Daoy (cell line): ENCODE results near the gene ZNF618. TPM values are rescaled to one million over a fixed set of nuclear protein-coding genes. Genes with fewer than 3 reads are reported as not detected.
A peak's percentile ranks its signal among the peaks of the same experiment; 100 is the strongest.
"Not testable (repeated sequence)": the region's sequence is repeated elsewhere in the genome, so short reads cannot be mapped to it uniquely, and the experiment has no call there.

Experiments used
- DNase-seq: peaks from one replicate; pipeline ENCODE4 v3.0.0-alpha.2; 2015; ENCODE audit warnings: low read depth
- total RNA-seq: library from RNA; depleted of rRNA; stranded (reverse); fragments of >200 nt; shearing (Covaris generic); gene quantifications from 2 replicates; pipeline ENCODE4 v1.2.3, GENCODE V29; 2014

ZNF618 gene
- total RNA-seq, 1 experiment from 2014 or later, result 5.0 TPM

DNA sequence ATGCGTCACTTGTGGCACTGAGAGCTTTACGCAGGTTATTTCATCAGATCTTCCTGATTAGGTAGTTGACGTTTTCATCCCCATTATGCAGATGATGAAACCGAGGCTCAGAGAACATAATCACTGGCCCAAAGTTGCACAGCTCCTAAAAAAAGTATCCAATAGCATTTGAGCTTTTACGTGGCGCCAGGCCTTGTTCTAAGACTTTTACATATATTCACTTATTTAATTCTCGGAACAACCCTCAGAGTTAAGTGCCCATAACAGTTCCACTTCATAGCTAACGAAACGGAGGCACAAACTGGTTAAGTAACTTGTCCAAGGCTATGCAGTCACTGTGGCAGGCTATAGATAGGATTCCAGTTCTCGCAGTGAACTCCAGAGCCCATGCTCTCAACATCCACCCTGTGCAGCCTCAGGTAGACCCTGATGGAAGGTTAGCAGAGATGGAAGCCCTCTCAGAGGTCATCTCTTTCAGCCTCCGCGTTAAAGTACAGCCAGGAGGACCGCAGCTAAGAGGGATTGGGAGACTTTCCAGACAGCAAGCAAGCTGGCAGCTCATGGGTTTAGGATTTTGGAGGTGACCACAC, 162.7 kb downstream of the ZNF618 start:
- DNase-seq, result peak; percentile 1

DNA sequence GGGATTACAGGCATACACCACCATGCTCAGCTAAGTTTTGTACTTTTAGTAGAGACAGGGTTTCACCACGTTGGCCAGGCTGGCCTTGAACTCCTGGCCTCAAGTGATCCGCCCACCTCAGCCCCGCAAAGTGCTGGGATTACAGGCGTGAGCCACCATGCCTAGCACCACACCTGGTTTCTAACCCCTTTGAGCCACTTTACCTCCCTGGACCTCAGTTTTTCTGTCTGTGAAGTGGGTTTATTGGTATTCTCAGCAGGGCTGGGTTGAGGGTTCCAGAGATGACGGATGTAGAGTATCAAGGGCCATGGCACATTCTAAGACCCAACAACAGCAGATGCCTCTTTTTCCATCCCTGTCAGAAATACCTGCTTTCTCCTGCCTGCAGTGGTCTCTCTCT, 163.4 kb downstream of the ZNF618 start:
- peak; percentile 0 for DNase-seq

GRCh38 chr9:114043660-114044059, 167.6 kb downstream of the ZNF618 start:
- not testable (repeated sequence) for DNase-seq

DNA sequence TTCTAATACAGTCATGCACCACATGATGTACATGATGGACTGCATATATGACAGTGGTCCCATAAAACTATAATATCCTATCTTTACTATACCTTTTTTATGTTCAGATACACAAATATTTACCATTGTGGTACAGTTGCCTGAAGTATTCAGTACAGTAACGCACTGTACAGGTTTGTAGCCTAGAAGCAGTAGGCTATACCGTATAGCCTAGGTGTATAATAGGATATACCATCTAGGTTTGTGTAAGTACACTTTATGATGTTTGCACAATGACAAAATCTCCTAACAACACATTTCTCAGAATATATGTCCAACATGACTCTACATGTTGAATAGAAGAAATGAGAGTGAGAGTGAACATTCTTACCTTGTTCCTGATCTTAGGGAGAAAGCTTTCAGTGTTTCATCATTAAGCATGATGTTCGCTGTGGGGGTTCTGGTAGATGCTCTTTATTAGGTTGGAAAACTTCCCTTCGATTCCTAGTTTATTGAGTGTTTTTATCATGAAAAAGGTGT, 170.2 kb downstream of the ZNF618 start:
- DNase-seq, result no peak

GRCh38 chr9:114046875-114047274, 170.8 kb downstream of the ZNF618 start:
- DNase-seq, result no peak

- no peak for DNase-seq
Measured at GRCh38 chr9:114047717-114048116, 171.6 kb downstream of the ZNF618 start.

- no peak for DNase-seq
Measured at GRCh38 chr9:114048533-114049415, 172.7 kb downstream of the ZNF618 start.

GRCh38 chr9:114049441-114050225, 173.5 kb downstream of the ZNF618 start:
- DNase-seq, result no peak

DNA sequence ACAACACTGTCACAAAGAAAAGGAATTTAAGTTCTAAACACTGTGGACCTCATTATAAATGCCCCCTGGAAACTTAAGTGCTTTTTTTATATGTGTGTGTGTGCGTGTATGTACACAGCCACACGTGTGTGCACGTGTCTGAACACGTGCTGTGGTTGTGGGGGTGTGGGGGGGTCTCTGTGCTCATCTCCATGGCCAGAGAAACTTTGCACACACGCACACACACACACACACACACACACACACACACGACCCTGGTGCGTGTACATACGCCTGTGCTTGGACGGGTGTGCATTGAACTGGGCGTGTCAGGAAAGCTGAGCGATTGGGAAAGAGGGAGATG, 174.1 kb downstream of the ZNF618 start:
- no peak for DNase-seq

DNA sequence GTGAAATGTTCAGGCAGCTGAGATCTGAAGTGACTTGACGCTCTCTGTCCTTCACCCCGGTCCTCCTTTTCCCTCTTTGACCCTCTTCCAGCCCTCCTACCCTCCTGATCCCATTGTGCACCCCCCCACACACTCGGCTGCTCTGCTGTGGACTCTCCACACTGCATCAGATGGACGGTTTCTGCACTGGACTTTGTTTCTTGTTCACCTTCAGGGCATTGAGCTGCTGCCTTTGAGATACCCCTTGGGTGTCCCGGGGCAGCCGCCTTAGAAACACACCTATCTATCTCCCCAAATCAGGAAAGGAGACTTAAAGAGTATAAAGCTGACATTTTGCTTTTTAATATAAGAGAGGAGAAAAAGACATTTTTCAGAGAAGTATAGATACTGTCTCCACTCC, 174.5 kb downstream of the ZNF618 start:
- no peak for DNase-seq

- DNase-seq, result no peak
Measured at GRCh38 chr9:114051281-114051680, 175.2 kb downstream of the ZNF618 start.

DNA sequence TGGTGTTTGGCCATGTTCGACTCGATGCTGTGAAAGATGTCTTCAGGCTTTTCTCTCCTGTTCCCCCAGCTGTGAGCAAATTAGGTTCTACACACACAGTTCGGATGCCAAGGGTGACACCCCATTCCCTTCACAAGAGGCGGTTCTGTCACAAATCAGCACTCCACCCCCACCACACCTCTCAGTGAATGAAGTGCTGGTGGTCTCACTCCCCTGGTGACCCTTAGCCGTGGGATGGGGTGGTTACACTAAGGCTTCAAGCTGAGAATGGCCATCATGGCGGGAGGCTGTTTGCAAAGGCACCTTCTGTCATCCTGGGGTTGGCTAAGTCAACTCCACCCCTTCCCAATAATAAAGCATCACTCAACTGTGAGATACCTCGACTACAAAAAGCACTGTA, 175.6 kb downstream of the ZNF618 start:
- no peak for DNase-seq

DNA sequence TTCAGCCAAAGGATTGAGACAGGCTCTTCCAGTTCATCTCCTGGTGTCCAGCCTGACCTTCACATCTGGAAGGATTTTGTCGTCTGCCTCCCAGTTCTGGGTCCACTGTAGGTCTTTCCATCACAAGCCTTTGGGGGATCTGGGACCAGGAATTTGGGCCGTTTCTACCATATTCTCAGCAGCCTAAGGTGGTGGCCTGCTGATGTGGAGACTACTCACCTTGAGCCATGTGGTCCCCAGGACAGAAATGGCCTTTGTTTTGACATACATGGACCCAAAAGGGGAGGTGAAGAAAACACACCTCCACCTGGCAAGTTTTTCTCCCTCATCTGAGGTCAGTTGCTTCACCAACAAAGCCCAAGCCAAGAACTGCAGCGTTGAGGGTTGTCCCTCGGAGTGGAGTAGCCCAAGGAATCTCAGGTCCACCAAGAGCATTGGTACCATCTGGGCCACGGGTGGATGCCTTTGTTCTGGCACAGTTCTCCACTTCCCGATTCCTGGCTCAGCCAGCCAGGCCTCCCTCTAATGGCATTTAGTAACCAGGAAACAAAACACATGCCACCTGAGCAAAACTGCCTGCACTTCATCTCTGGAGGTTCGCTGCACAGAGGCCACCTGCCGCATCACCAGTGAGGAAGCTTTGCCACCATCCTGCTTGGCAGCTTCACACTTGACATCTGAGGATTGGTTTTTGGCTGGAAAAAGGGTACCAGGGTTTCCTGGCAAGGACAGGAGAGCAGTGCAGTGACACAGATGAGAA, 177.3 kb downstream of the ZNF618 start:
- no peak for DNase-seq

- no peak for DNase-seq
Measured at GRCh38 chr9:114054191-114054690, 178.1 kb downstream of the ZNF618 start.

DNA sequence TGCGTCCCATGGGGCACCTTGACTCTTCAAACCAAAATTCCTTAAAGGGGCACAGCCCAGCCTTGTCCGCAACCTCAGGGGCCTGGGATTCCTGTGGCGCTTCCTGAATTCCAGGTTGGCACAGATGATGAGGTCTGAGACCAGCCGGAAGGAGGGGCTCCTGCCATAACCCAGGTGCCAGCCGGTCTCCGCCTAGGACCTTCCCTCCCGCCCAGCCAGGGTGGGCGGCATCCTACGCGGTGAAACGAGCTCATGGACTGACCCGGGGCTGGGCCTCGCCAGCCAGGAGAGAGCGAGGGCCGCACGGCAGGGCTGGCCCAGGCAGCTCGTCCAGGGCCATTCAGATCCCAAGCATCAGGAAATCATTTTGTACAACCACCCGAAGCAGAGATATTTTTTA, 179.0 kb downstream of the ZNF618 start:
- DNase-seq, result no peak

GRCh38 chr9:114055894-114056293, 179.8 kb downstream of the ZNF618 start:
- DNase-seq, result no peak

DNA sequence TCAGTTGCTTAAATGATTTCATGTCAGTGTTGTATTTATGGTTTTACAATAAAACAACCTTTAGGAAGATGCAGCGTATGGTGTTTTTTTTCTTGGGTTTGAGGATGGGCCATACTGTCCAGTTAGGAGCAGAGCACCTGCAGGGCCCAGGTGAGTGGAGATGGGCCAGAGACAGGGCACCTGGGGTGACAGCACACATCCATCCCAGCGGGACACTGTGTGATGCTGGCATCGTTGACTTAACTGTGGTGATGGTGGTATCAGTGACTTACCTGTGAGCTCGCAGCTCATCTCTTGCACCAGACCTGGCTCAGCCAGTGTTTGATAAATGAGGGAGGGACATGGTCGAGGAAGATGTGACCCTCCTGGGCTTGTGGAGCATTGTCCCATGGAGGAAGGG, 180.4 kb downstream of the ZNF618 start:
- no peak for DNase-seq

DNA sequence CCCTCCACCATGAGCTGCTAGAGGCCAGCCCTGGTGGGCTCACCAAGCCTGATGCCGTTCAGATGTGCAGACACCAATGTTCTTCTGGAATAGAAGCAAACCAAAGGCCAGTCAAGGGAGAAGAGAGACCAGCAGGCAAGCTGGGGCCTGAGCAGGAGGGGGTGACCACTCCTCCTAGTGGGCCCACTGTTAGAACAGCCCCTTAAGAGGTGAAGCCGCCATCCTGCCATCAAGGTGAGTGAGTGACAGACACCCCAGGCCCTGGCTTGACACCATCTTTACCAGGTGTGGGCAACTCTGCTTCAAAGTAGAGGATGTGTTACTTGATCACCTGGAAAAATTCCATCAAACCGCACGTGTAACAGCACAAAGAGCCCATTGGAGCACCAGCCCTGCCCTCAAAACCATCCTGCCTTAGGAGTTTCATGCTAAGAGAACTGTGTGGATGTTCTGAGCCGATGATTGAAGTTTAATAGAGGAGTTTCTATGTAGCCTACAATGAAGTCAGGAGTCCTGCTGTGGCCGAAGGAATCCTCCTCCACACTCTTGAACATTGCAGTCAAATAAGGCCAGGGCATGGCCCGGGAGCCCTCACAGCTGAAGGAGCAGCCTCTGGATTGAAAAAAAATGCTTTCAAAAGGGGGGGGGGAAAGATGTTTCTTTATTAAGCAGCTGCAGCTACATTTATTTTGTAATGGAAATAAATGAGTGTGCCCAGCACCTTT, 181.2 kb downstream of the ZNF618 start:
- DNase-seq, result no peak

- no peak for DNase-seq
Measured at GRCh38 chr9:114058688-114059046, 182.6 kb downstream of the ZNF618 start.

DNA sequence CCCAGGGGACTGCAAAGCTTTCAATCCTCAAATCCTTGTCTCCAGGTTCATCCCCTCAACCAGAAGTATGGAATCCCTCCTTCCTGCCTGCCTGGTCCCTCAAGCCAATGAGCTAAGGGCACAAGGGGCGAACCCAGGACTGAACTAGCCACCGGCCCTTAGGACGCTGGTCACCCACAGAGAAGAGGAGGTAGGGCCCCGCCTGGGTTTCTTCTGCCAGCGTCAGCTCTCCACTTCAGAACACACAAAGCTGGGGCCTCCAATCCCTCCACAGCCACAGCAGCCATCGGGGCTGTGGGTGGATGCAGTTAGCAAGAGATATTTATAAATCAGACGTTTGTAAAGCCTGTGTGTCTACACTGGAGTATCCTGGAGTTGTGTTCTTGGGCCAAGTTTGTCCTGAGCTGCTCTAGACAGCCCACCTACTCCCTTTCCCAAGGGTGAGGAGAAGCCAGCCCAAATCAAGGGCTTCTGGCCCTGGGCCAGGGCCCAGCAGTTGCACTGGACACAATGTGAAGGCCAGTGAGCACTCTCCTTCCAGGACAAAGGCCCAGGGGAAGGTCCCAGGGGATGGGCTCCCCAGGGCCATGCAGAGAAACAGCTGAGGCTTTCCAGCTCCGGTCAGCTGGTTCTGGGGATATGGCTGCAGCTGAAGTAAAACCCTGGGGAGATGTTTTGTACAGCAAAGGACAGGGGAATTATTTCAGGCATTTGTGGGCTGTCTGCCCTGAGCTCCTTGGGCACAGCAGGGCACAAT, 183.1 kb downstream of the ZNF618 start:
- DNase-seq, result no peak
